ENCODE measurements around the gene RAVER1. TPM values are rescaled to one million over a fixed set of nuclear protein-coding genes. Genes with fewer than 3 reads are reported as not detected.
A peak's percentile ranks its signal among the peaks of the same experiment; 100 is the strongest.

RAVER1 gene
- total RNA-seq, 1 experiment from 2014 or later, result 62.4 TPM

DNA sequence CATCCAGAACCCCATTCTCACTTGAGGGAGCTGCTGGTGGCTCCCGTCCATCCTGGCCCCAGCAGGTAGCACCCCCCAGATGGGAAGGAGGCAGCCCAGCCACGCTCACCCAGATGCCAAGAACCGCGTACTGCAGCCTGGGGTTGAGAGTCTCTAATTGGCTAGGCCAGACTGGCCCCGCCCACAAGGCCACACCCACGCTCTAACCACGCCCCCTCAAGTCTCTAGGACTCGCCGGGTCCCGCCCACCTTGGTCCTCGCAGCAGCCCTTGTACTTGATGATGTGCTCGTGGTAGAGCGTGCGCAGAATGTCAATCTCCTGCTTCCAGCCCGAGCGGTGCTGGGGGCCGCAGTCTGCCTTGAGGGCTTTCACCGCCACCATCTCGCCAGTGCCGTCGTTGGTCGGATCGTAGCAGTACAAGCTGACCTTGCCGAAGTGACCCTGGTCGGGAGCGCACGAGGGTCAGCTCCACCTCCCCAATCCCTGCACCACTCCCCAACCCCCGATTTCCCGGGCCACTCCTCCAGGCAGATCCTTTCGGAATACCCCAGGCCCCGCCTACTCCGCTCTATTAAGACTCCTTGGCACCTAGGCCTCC is 20.6 kb upstream of the RAVER1 start:
- Histone ChIP-seq H3K79me2 (ENCODE audit: low read length) (no peaks in the 10 kb centered on the region), H3K27me3 (ENCODE audit: low read length) (no peaks in the 10 kb centered on the region), H3K4me3 (ENCODE audit: low read length) (no peak overlapping the region), H2AFZ (ENCODE audit: low read length) (no peak overlapping the region), H3K36me3 (ENCODE audit: low read depth, low read length) (peaks cover 41% of the 10 kb centered on the region), H3K9ac (ENCODE audit: low read length) (no peak overlapping the region), H3K9me3 (ENCODE audit: low read length) (no peaks in the 10 kb centered on the region), H3K27ac (ENCODE audit: low read length) (no peak overlapping the region), H3F3A (ENCODE audit: low read length, unreplicated experiment) (no peaks in the 10 kb centered on the region), H4K20me1 (ENCODE audit: low read length) (no peaks in the 10 kb centered on the region), H3K9me2 (replicated peaks; ENCODE audit: low read length) (no peaks in the 10 kb centered on the region), H3K4me1 (ENCODE audit: insufficient read depth, low read length) (no peaks in the 10 kb centered on the region), H3K4me2 (ENCODE audit: low read length) (no peak overlapping the region)
- ChIA-PET CTCF (no interaction called here), POLR2A (ENCODE audit: unreplicated experiment) (no interaction called here)
- BruUV-seq (replicated peaks), result no TSS peak
- DNase-seq, result peak; percentile 30
- no peak for TF ChIP-seq EZH2phosphoT487 (IDR thresholded peaks at IDR 0.05; ENCODE audit: borderline replicate concordance, low read length)
- TF ChIP-seq, protein P1, sequence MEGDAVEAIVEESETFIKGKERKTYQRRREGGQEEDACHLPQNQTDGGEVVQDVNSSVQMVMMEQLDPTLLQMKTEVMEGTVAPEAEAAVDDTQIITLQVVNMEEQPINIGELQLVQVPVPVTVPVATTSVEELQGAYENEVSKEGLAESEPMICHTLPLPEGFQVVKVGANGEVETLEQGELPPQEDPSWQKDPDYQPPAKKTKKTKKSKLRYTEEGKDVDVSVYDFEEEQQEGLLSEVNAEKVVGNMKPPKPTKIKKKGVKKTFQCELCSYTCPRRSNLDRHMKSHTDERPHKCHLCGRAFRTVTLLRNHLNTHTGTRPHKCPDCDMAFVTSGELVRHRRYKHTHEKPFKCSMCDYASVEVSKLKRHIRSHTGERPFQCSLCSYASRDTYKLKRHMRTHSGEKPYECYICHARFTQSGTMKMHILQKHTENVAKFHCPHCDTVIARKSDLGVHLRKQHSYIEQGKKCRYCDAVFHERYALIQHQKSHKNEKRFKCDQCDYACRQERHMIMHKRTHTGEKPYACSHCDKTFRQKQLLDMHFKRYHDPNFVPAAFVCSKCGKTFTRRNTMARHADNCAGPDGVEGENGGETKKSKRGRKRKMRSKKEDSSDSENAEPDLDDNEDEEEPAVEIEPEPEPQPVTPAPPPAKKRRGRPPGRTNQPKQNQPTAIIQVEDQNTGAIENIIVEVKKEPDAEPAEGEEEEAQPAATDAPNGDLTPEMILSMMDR (conservative IDR thresholded peaks at IDR 0.05; ENCODE audit: low read depth, low read length), result no peak
- no peak for TF ChIP-seq EZH2 (IDR thresholded peaks at IDR 0.05; ENCODE audit: low read length, unreplicated experiment)
- ATAC-seq, result 0 out of 2 replicates have a peak, but pooled peaks have one; percentile 20
- intact Hi-C loops (cut with micrococcal nuclease), result no loop called here

DNA sequence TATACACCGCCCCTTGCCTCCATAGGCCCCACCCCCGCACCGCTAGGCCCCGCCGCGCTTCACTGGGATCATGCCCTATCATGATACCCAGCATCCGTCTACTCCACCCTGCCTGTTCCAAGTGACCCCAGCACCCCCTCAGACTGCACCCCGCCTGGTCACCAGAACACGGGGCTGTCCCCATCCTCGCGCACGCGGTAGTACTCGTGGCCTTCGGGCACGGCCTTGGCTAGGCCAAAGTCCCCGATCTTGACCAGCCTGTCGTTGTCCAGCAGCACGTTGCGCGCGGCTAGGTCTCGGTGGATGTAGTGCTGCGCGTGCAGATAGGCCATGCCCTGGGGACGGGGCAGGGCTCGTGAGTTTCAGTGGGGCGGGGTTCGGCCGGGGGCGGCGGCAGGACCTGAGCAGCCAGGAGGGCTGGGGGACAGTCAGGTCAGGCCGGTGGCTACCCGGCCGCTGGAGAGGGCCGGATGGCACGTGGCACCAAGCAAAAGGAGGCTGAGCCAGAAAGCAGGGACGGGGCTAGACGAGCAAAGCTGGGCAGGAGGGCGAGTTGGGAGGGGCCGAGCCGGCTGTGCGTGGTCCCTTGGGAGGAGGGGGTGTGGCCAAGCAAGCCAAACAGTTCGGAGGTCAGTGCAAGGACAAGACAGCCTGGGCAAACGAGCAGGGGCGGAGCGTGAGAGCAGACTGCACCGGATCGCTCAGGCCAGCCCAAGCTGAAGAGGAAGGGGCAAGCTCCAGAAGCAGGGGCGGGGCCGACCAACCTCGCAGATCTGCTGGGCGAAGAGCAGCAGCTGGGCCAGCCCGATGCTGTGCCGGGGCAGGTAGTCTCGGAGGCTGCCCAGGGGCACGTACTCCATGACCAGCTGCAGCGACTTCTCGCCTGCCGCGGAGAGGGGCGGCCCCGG is 19.7 kb upstream of the RAVER1 start:
- no TSS peak for BruUV-seq (replicated peaks)

More for the DNA sequence above, 19.7 kb upstream of the RAVER1 start:
- H3K36me3 ChIP-seq (ENCODE audit: low read depth, low read length), result peaks cover 40% of the 10 kb centered on the region
- H2AFZ ChIP-seq (ENCODE audit: low read length), result no peak overlapping the region
- no peaks in the 10 kb centered on the region for H3K4me1 ChIP-seq (ENCODE audit: insufficient read depth, low read length)
- intact Hi-C loops (cut with micrococcal nuclease), result no loop called here
- POLR2A ChIA-PET (ENCODE audit: unreplicated experiment), result no interaction called here
- H3K4me3 ChIP-seq (ENCODE audit: low read length), result no peak overlapping the region
- no peaks in the 10 kb centered on the region for H3K9me3 ChIP-seq (ENCODE audit: low read length)
- H3K9me2 ChIP-seq (replicated peaks; ENCODE audit: low read length), result no peaks in the 10 kb centered on the region
- ATAC-seq (no peak), DNase-seq (no peak)
- no peak overlapping the region for H3K27ac ChIP-seq (ENCODE audit: low read length)
- H3F3A ChIP-seq (ENCODE audit: low read length, unreplicated experiment), result no peaks in the 10 kb centered on the region
- H3K27me3 ChIP-seq (ENCODE audit: low read length), result no peaks in the 10 kb centered on the region
- H3K9ac ChIP-seq (ENCODE audit: low read length), result no peak overlapping the region
- no peaks in the 10 kb centered on the region for H4K20me1 ChIP-seq (ENCODE audit: low read length)
- CTCF ChIA-PET, result no interaction called here
- TF ChIP-seq EZH2phosphoT487 (IDR thresholded peaks at IDR 0.05; ENCODE audit: borderline replicate concordance, low read length) (no peak), EZH2 (IDR thresholded peaks at IDR 0.05; ENCODE audit: low read length, unreplicated experiment) (no peak)
- TF ChIP-seq, protein P1 (conservative IDR thresholded peaks at IDR 0.05; ENCODE audit: low read depth, low read length), result no peak
- H3K4me2 ChIP-seq (ENCODE audit: low read length), result no peak overlapping the region
- H3K79me2 ChIP-seq (ENCODE audit: low read length), result no peaks in the 10 kb centered on the region
